B cell (primary cell): ENCODE results near the gene BEGAIN. TPM values are rescaled to one million over a fixed set of nuclear protein-coding genes. Genes with fewer than 3 reads are reported as not detected.

Experiments
- ATAC-seq: fragments of 200-7000 bp; cut with Tn5 transposase; one replicate; pipeline ENCODE4 v1.10.0; 2021; ENCODE audit warnings: low read depth, mild to moderate bottlenecking, moderate number of reproducible peaks, moderate library complexity
- CTCF ChIA-PET: fragments of 350-600 bp; sonication (Branson Sonifier 250); formaldehyde crosslinking; loops from one replicate; lab custom pipeline; 2021; ENCODE audit warnings: antibody characterized with exemption, inconsistent platforms; lab: Charles Lee
- POLR2A ChIA-PET: fragments of 350-600 bp; sonication (Branson Sonifier 250); formaldehyde crosslinking; loops from one replicate; lab custom pipeline; 2021; ENCODE audit warnings: antibody characterized with exemption; lab: Charles Lee
- DNase-seq: peaks from one replicate; pipeline ENCODE4 v3.0.0; 2013
- H2AFZ ChIP-seq: 2 replicates; pipeline ENCODE4 v1.6.1; 2012; ENCODE audit warnings: mild to moderate bottlenecking, low read depth, low read length; ENCODE audit not compliant: insufficient read depth, poor library complexity, severe bottlenecking
- H3K27ac ChIP-seq, 2 donors: 1 replicate in 1 of 2; 2 replicates in 1 of 2; pipeline ENCODE4 v1.5.1; 2012 to 2013; ENCODE audit warnings: low read length in 2 of 2, mild to moderate bottlenecking in 2 of 2, moderate library complexity in 1 of 2
- H3K27me3 ChIP-seq, 4 experiments: fragments of 200-600 bp in 1 of 4; sonication (generic) in 1 of 4; replicated peaks in 1 of 4; 1 replicate in 2 of 4; 2 replicates in 2 of 4; pipeline versions ENCODE4 v1.6.1 to v1.7.0; 2013 to 2016; ENCODE audit warnings: low read length in 3 of 4, mild to moderate bottlenecking in 2 of 4, mixed read lengths in 1 of 4, moderate library complexity in 1 of 4; ENCODE audit not compliant: insufficient read depth in 4 of 4, control insufficient read depth in 3 of 4; ENCODE audit errors: control extremely low read depth in 1 of 4
- H3K36me3 ChIP-seq, 2 experiments: replicated peaks in 1 of 2; 1 replicate in 1 of 2; 2 replicates in 1 of 2; pipeline versions ENCODE4 v1.6.1 to v1.7.1; 2013; ENCODE audit warnings: low read length in 1 of 2; ENCODE audit not compliant: insufficient read depth in 2 of 2, control insufficient read depth in 1 of 2; ENCODE audit errors: control extremely low read depth in 1 of 2, extremely low read depth in 1 of 2
- H3K4me1 ChIP-seq, 2 donors: fragments of 200-600 bp in 1 of 2; sonication (generic) in 1 of 2; 1 replicate in 1 of 2; 2 replicates in 1 of 2; pipeline versions ENCODE4 v1.5.1 to v1.6.1; 2013 to 2017; ENCODE audit warnings: low read length in 2 of 2; ENCODE audit not compliant: control insufficient read depth in 2 of 2, insufficient read depth in 2 of 2
- H3K4me2 ChIP-seq: replicated peaks from 2 replicates; pipeline ENCODE3; 2012; ENCODE audit warnings: mild to moderate bottlenecking, low read depth, low read length; ENCODE audit not compliant: poor library complexity, severe bottlenecking
- H3K4me3 ChIP-seq, 5 experiments: fragments of 200-600 bp in 1 of 5; sonication (generic) in 1 of 5; 1 replicate in 3 of 5; 2 replicates in 2 of 5; pipeline versions ENCODE4 v1.5.1 to v1.7.0; 2011 to 2016; ENCODE audit warnings: low read length in 4 of 5, mild to moderate bottlenecking in 4 of 5, low read depth in 2 of 5, control low read depth in 1 of 5, moderate library complexity in 1 of 5; ENCODE audit not compliant: insufficient read depth in 1 of 5; ENCODE audit errors: control extremely low read depth in 1 of 5, extremely low read depth in 1 of 5
- H3K79me2 ChIP-seq: fragments of 200-600 bp; sonication (generic); one replicate; pipeline ENCODE4 v1.6.0; 2016; ENCODE audit warnings: low read length; ENCODE audit not compliant: control insufficient read depth, insufficient read depth
- H3K9ac ChIP-seq: fragments of 200-600 bp; sonication (generic); 2 replicates; pipeline ENCODE4 v1.6.1; 2017; ENCODE audit warnings: mild to moderate bottlenecking, low read length, moderate library complexity
- H3K9me3 ChIP-seq, 3 donors: one replicate each; pipeline versions ENCODE4 v1.6.1 to v1.7.1; 2013; ENCODE audit warnings: low read length in 2 of 3; ENCODE audit not compliant: control insufficient read depth in 2 of 3, insufficient read depth in 1 of 3; ENCODE audit errors: control extremely low read depth in 1 of 3
- H4K20me1 ChIP-seq: 2 replicates; pipeline ENCODE4 v1.6.0; 2012; ENCODE audit warnings: mild to moderate bottlenecking, low read length; ENCODE audit not compliant: insufficient read depth, control insufficient read depth, poor library complexity, severe bottlenecking
- H3K27ac Mint-ChIP-seq: one replicate; pipeline ENCODE4 v1.8.0; 2021; ENCODE audit warnings: mixed read lengths
- H3K27me3 Mint-ChIP-seq: one replicate; pipeline ENCODE4 v1.8.0; 2021; ENCODE audit warnings: mixed read lengths
- H3K4me1 Mint-ChIP-seq: one replicate; pipeline ENCODE4 v1.8.0; 2021; ENCODE audit warnings: mixed read lengths
- H3K4me3 Mint-ChIP-seq: one replicate; pipeline ENCODE4 v1.8.0; 2021; ENCODE audit warnings: mixed read lengths
- H3K9me3 Mint-ChIP-seq: one replicate; pipeline ENCODE4 v1.8.0; 2022; ENCODE audit warnings: mixed read lengths; ENCODE audit not compliant: insufficient read depth
- CTCF ChIP-seq: fragments of 200-600 bp; IDR thresholded peaks from one replicate; pipeline ENCODE4 v1.8.0; 2022; ENCODE audit warnings: antibody characterized with exemption, mild to moderate bottlenecking
- EZH2 ChIP-seq: IDR thresholded peaks from 2 replicates; pipeline ENCODE4 v1.6.1; 2012; ENCODE audit warnings: borderline replicate concordance, low read depth, mild to moderate bottlenecking, moderate library complexity, low read length; ENCODE audit not compliant: insufficient read depth, poor library complexity, severe bottlenecking
- WGBS: methylation state at CpG from one replicate; pipeline ENCODE4 v1.1.5; 2013; ENCODE audit warnings: missing lambda C conversion rate; ENCODE audit not compliant: insufficient coverage; 5-methylcytosine and 5-hydroxymethylcytosine counted together
- intact Hi-C: fragments of 100-400 bp; cut with micrococcal nuclease; formaldehyde crosslinking; loops from one replicate; pipeline ENCODE4 v1.10.0; 2022
- polyA plus RNA-seq: library from polyadenylated mRNA; depleted of rRNA; stranded (reverse); fragments of >200 nt; gene quantifications from 2 replicates; pipeline ENCODE4 v1.2.3, GENCODE V29; 2012
- total RNA-seq, 2 donors: library from RNA; stranded (reverse); fragments of 120-200 nt in 1 of 2; gene quantifications; 1 replicate in 1 of 2; 2 replicates in 1 of 2; pipeline versions ENCODE4 v1.2.3 to v1.2.4, GENCODE V29; 2013 to 2022

The BEGAIN gene
- total and polyA plus RNA-seq, 2 donors (not counting 1 experiment from before 2014, with no cell fraction given), result 4.9 TPM; not detected in 1

- POLR2A ChIA-PET, result no interaction called here
These were observed 20.4 kb upstream of the BEGAIN start for GRCh38 chr14:100607611-100607956.

More at GRCh38 chr14:100607611-100607956, 20.4 kb upstream of the BEGAIN start:
- H3K4me3 ChIP-seq, result no peak overlapping the region
- no peaks in the 10 kb centered on the region for H3K79me2 ChIP-seq
- H3K9me3 ChIP-seq, result peaks cover 0 to 29% (median under 1%) of the 10 kb centered on the region in 3 donors
- no peaks in the 10 kb centered on the region for H3K4me1 ChIP-seq
- no peak overlapping the region for H3K9ac ChIP-seq
- H3K27me3 Mint-ChIP-seq, result peaks cover 15% of the 10 kb centered on the region
- H3K4me2 ChIP-seq, result no peak overlapping the region
- no peaks in the 10 kb centered on the region for H3K36me3 ChIP-seq
- TF ChIP-seq EZH2, result no peak
- TF ChIP-seq CTCF, result no peak
- CTCF ChIA-PET, result interaction anchor here (1.0 kb wide), 1 partner anchor 9 kb away, joined by 3 read pairs; no protein-coding TSS in a partner anchor
- DNase-seq (no peak), ATAC-seq (no peak)
- 89% methylated on average over 7 of the region's 10 CpGs for WGBS
- H3K4me3 Mint-ChIP-seq, result no peak overlapping the region
- H3K4me1 Mint-ChIP-seq, result no peaks in the 10 kb centered on the region
- H3K27me3 ChIP-seq, result peaks cover 0 to 6% (median 0%) of the 10 kb centered on the region in 4 experiments
- intact Hi-C loops, result no loop called here
- H3K27ac ChIP-seq, result no peak overlapping the region
- H3K9me3 Mint-ChIP-seq, result peaks cover 2% of the 10 kb centered on the region
- no peak overlapping the region for H3K27ac Mint-ChIP-seq
- no peaks in the 10 kb centered on the region for H4K20me1 ChIP-seq
- H2AFZ ChIP-seq, result no peak overlapping the region
